ENCODE data around the gene ABCA2. TPM values are rescaled to one million over a fixed set of nuclear protein-coding genes. Genes with fewer than 3 reads are reported as not detected.
A peak's percentile ranks its signal among the peaks of the same experiment; 100 is the strongest.

The ABCA2 gene
- total RNA-seq, 1 donor from 2014 or later, result 55.1 TPM

DNA sequence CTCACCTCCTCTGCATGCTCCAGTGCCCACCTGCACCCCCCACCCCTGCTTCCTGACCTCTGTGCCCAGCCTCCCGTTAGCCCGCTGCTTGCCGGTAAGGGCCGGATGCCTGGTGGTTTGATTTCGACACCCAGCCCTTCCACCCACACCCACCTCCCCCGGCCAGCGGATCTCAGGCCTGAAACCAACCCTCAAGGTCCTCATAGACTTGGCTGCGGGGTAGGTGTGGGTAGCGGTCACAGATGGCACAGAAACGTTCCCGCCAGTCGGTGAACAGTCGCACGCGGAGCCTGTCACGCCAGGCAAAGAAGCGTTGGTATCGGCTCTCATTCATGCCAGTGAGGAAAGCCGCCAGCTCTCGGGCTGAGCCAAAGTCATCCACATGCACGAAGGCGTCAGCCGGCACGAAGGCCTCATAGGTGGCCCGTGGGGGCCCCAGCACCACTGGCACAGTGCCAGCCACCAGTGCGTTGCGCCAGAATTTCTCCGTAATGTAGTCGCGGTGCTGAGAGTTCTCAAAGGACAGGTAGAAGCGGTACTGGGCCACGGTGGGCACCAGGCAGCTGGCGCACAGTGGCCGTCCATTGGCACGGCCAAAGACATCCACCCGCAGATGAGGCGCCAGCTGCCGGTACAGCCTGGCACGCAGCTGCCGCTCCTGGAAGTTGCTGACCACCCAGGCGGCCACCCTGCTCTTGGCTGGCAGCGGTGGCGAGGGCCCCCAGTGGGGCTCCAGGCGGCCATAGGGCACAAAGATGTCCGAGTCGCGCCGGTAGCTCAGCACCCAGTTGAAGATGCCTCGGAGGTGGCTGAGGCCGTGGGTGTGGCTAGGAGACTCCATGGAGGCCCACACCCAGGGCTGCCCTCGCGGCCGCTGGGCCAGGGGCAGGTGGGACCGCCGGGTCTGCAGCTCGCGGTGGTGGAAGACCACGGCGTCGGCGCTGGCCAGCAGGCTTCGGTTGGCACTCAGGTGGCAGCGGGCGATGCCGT, 2.8 kb upstream of the ABCA2 start:
- TF ChIP-seq CTCF (IDR thresholded peaks at IDR 0.05), result no peak
- Mint-ChIP-seq H3K4me1 (ENCODE audit: unreplicated experiment) (peaks cover 12% of the 10 kb centered on the region), H3K27me3 (ENCODE audit: unreplicated experiment) (no peaks in the 10 kb centered on the region), H3K9me3 (ENCODE audit: unreplicated experiment) (no peaks in the 10 kb centered on the region), H3K36me3 (ENCODE audit: unreplicated experiment) (no peaks in the 10 kb centered on the region), H3K4me3 (ENCODE audit: unreplicated experiment) (no peak overlapping the region), H3K27ac (ENCODE audit: unreplicated experiment) (no peak overlapping the region)
- DNase-seq (ENCODE audit: extremely low spot score, unreplicated experiment), result no peak

DNA sequence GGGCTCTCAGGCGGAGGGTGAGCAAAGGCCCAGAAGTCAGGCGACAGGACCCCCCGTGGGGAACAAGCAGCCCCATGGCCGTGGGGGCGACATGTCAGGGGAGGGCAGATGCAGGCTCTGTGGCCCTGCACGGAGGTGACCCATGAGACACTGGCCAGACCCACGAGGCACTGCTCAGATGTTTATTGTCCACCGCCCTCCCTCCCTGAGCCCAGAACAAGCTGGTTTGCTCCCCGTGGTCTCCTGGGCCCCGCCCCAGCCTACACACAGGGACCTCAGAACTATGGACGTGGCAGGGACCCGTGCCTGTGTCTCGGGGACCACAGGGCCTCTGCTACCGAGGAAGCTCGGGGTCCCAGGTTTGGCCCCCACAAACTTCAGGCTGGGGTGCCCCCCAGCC, 2.0 kb upstream of the ABCA2 start:
- H3K9me3 Mint-ChIP-seq (ENCODE audit: unreplicated experiment), result no peaks in the 10 kb centered on the region
- no peak overlapping the region for H3K27ac Mint-ChIP-seq (ENCODE audit: unreplicated experiment)
- H3K27me3 Mint-ChIP-seq (ENCODE audit: unreplicated experiment), result no peaks in the 10 kb centered on the region
- no peaks in the 10 kb centered on the region for H3K36me3 Mint-ChIP-seq (ENCODE audit: unreplicated experiment)
- no peak for DNase-seq (ENCODE audit: extremely low spot score, unreplicated experiment)
- peaks cover 12% of the 10 kb centered on the region for H3K4me1 Mint-ChIP-seq (ENCODE audit: unreplicated experiment)
- no peak overlapping the region for H3K4me3 Mint-ChIP-seq (ENCODE audit: unreplicated experiment)
- no peak for TF ChIP-seq CTCF (IDR thresholded peaks at IDR 0.05)

DNA sequence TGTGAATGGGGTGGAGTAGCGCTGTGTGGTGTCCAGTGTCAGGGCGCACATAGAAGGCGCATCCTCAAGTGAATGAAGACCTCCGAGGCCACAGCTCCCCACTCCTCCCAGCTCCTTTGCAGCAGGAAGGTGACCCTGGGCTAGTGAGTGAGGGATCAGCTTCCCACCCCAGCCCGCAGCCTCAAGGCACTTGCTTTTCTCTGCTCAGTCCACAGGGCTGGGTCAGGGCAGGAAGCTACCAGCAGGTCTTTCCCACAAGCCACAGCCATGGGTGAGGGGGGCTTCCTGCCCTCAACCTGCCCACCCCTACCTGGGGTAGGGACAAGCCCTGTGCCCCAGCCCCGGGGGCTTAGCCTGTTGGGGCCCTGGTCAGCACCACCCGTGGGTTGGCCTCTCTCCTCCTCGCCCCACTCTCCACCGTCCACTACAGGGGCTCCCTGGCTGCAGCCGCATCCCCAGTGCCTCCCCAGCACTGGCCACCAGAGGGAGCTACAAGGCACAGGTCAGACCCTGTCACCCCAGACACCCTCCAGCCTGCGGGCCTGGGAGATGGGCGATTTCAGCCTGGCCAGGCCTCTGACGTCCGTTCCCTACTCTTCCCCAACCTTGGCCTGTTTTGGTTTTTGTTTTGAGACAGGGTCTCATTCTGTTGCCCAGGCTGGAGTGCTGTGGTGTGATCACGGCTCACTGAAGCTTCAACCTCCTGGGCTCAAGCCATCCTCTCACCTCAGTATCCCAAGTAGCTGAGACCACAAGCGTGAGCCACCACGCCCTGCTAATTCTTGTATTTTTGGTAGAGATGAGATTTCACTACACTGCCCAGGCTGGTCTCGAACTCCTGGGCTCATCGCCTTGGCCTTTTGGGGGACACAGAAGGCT, 1.3 kb upstream of the ABCA2 start:
- peak; percentile 93 for DNase-seq (ENCODE audit: extremely low spot score, unreplicated experiment)
- no peaks in the 10 kb centered on the region for H3K27me3 Mint-ChIP-seq (ENCODE audit: unreplicated experiment)
- H3K36me3 Mint-ChIP-seq (ENCODE audit: unreplicated experiment), result no peaks in the 10 kb centered on the region
- TF ChIP-seq CTCF (IDR thresholded peaks at IDR 0.05), result peak; percentile 85
- peaks cover 12% of the 10 kb centered on the region for H3K4me1 Mint-ChIP-seq (ENCODE audit: unreplicated experiment)
- H3K9me3 Mint-ChIP-seq (ENCODE audit: unreplicated experiment), result no peaks in the 10 kb centered on the region
- H3K27ac Mint-ChIP-seq (ENCODE audit: unreplicated experiment), result no peak overlapping the region
- H3K4me3 Mint-ChIP-seq (ENCODE audit: unreplicated experiment), result peak overlapping the region; percentile 69

DNA sequence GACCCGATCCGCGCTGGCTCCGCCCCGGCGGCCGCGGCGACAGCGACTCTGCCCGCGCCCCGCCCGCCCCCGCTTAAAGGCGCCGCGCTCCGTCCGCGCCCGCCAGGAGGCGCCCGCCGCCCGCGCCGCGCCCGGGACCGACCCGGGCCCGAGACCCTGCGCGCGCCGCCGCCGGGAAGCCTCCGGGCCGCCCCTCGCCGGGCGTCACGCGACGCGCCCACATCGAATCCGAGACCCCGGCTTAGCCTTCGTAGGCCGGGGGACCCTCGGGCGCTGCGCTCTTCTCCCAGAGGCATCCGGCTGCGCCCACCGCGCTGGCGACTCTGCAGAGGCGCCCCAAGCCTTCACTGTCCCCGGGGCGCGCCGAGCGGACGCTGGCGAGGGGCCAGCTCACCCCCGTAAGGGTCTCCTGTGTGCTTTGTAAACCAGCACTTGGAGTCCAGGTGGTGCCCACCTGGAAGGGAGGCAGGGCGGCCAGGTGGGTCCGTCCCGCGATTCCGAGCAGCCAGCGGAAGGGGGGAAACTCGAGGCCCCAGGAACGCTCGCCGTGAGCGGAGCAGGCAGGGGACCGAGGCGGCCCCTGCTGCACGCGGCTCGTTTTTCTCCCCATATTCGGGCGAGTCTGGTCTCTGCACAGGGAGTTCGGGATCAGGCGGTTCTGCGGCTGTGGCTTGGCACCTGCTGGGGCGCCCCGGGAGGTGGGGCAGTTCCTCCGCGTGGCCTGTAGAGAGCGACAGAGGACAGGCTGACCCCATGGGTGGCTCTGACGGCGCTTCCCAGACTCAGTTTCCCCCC, 423 bp upstream of the ABCA2 start:
- Mint-ChIP-seq H3K4me1 (ENCODE audit: unreplicated experiment) (peaks cover 12% of the 10 kb centered on the region), H3K9me3 (ENCODE audit: unreplicated experiment) (no peaks in the 10 kb centered on the region), H3K27me3 (ENCODE audit: unreplicated experiment) (no peaks in the 10 kb centered on the region), H3K27ac (ENCODE audit: unreplicated experiment) (no peak overlapping the region), H3K36me3 (ENCODE audit: unreplicated experiment) (no peaks in the 10 kb centered on the region), H3K4me3 (ENCODE audit: unreplicated experiment) (peak overlapping the region; percentile 69)
- TF ChIP-seq CTCF (IDR thresholded peaks at IDR 0.05), result peak; percentile 4
- DNase-seq (ENCODE audit: extremely low spot score, unreplicated experiment), result no peak

Data from osteocyte (in vitro differentiated cells).